GM12878 (cell line): ENCODE data around the gene NEK5. TPM values are rescaled to one million over a fixed set of nuclear protein-coding genes. Genes with fewer than 3 reads are reported as not detected.
"Not testable (repeated sequence)": the region's sequence is repeated elsewhere in the genome, so short reads cannot be mapped to it uniquely, and the experiment has no call there.

Source experiments
- ATAC-seq: fragments of 200-7000 bp; cut with Tn5 transposase; 3 replicates; pipeline ENCODE4 v1.9.1; 2020; ENCODE audit warnings: mild to moderate bottlenecking, moderate library complexity
- BruUV-seq: library from RNA; stranded (reverse); fragments of 400-500 nt; replicated peaks from 2 replicates; lab custom pipeline; 2021; lab: Mats Ljungman, UMichigan
- CTCF ChIA-PET: fragments of 300-600 bp; sonication (Branson Sonifier 250); formaldehyde crosslinking; extraction: SDS; loops from one replicate; lab custom pipeline; 2021; ENCODE audit warnings: inconsistent platforms; lab: Yijun Ruan, JAX
- POLR2A ChIA-PET: fragments of 350-600 bp; formaldehyde crosslinking; extraction: SDS; loops from one replicate; lab custom pipeline; 2021; ENCODE audit warnings: inconsistent platforms; lab: Charles Lee
- RAD21 ChIA-PET: fragments of 300-600 bp; sonication (Branson Sonifier 250); formaldehyde crosslinking; loops from one replicate; lab custom pipeline; 2023; ENCODE audit warnings: antibody characterized with exemption; ENCODE audit not compliant: unreplicated experiment; lab: Charles Lee
- SMC1A ChIA-PET: fragments of 300-600 bp; sonication (Branson Sonifier 250); formaldehyde crosslinking; loops from one replicate; lab custom pipeline; 2023; ENCODE audit not compliant: unreplicated experiment, uncharacterized antibody; lab: Charles Lee
- DNase-seq: peaks from one replicate; pipeline ENCODE4 v3.0.0-alpha.2; 2011; ENCODE audit warnings: low read depth, low spot score
- FAIRE-seq: peaks from 3 replicates; lab custom pipeline; 2011; peaks lifted over from hg19 to GRCh38; lab: Jason Lieb, UNC
- H2AFZ ChIP-seq: 2 replicates; pipeline ENCODE4 v1.6.0; 2011; ENCODE audit warnings: low read depth, low read length, control low read depth; ENCODE audit not compliant: control insufficient read depth
- H3K27ac ChIP-seq: 2 replicates; pipeline ENCODE4 v1.5.1; 2011; ENCODE audit warnings: control low read depth; ENCODE audit not compliant: control insufficient read depth, insufficient read depth
- H3K27me3 ChIP-seq, 2 experiments: replicated peaks in 1 of 2; 2 replicates each; pipeline versions ENCODE4 v1.6.0 to v1.6.1; 2011; ENCODE audit warnings: low read length in 1 of 2; ENCODE audit not compliant: control insufficient read depth in 2 of 2, insufficient read depth in 2 of 2
- H3K36me3 ChIP-seq, 2 experiments: 2 replicates each; pipeline ENCODE4 v1.5.1; 2011; ENCODE audit warnings: low read length in 1 of 2; ENCODE audit not compliant: control insufficient read depth in 2 of 2, insufficient read depth in 2 of 2
- H3K4me1 ChIP-seq: 2 replicates; pipeline ENCODE4 v1.6.1; 2011; ENCODE audit warnings: mild to moderate bottlenecking, low read length, moderate library complexity, mixed read lengths; ENCODE audit not compliant: control insufficient read depth, insufficient read depth
- H3K4me2 ChIP-seq: 2 replicates; pipeline ENCODE4 v1.6.0; 2011; ENCODE audit warnings: control low read depth; ENCODE audit not compliant: control insufficient read depth, insufficient read depth
- H3K4me3 ChIP-seq: fragments of 200-600 bp; sonication (generic); 2 replicates; pipeline ENCODE4 v1.5.1; 2016
- H3K79me2 ChIP-seq: 2 replicates; pipeline ENCODE4 v1.6.0; 2011; ENCODE audit warnings: low read length; ENCODE audit not compliant: control insufficient read depth, insufficient read depth
- H3K9ac ChIP-seq: 2 replicates; pipeline ENCODE4 v1.8.0; 2011; ENCODE audit warnings: low read length, control low read depth, mixed read lengths; ENCODE audit not compliant: control insufficient read depth, insufficient read depth
- H3K9me3 ChIP-seq: replicated peaks from 3 replicates; pipeline ENCODE4 v1.5.1; 2011; ENCODE audit warnings: mild to moderate bottlenecking, low read length; ENCODE audit not compliant: control insufficient read depth, insufficient read depth
- H4K20me1 ChIP-seq: 2 replicates; pipeline ENCODE4 v1.6.0; 2011; ENCODE audit not compliant: control insufficient read depth, insufficient read depth
- CBX3 ChIP-seq: fragments of 200-600 bp; sonication (generic); IDR thresholded peaks from 2 replicates; pipeline ENCODE4 v1.6.1; 2016; ENCODE audit warnings: low read depth, borderline replicate concordance
- MEF2A ChIP-seq: IDR thresholded peaks from 2 replicates; pipeline ENCODE4 v1.6.1; 2011; ENCODE audit warnings: low read depth, mild to moderate bottlenecking, low read length, moderate library complexity; ENCODE audit not compliant: insufficient read depth
- NRF1 ChIP-seq: conservative IDR thresholded peaks from 2 replicates; pipeline ENCODE4 v1.6.1; 2011; ENCODE audit warnings: mild to moderate bottlenecking, low read depth, low read length, improper control_type of control experiment
- RCOR1 ChIP-seq: conservative IDR thresholded peaks from 2 replicates; pipeline ENCODE4 v1.6.1; 2012; ENCODE audit warnings: low read depth, low read length, improper control_type of control experiment
- SIX5 ChIP-seq: IDR thresholded peaks from 2 replicates; pipeline ENCODE4 v1.6.1; 2011; ENCODE audit warnings: mild to moderate bottlenecking, low read depth, low read length, moderate library complexity; ENCODE audit not compliant: severe bottlenecking
- TCF7 ChIP-seq: IDR thresholded peaks from 2 replicates; pipeline ENCODE4 v1.6.1; 2014; ENCODE audit warnings: antibody characterized with exemption, borderline replicate concordance
- WGBS: methylation state at CpG from one replicate; pipeline ENCODE4 v1.1.6; 2016; ENCODE audit warnings: low lambda C conversion rate; ENCODE audit not compliant: insufficient replicate concordance, insufficient coverage; ENCODE audit errors: missing lambda C conversion rate; 5-methylcytosine and 5-hydroxymethylcytosine counted together
- in situ Hi-C: fragments of 300-500 bp; cut with MboI; formaldehyde crosslinking; loops from 9 replicates; pipeline ENCODE4 v1.14.3; 2018; ENCODE audit warnings: mixed read lengths
- intact Hi-C: fragments of 100-400 bp; cut with micrococcal nuclease; formaldehyde crosslinking; loops from one replicate; pipeline ENCODE4 v1.14.2; 2022; ENCODE audit not compliant: unreplicated experiment
- polyA plus RNA-seq, 11 experiments: library from polyadenylated mRNA; depleted of rRNA in 4 of 11; unstranded in 6 of 11; stranded (reverse) in 5 of 11; fragments of >200 nt; fragmentation: Nextera tagmentation in 4 of 11; fragmentation: Illumina TruSeq in 1 of 11; extraction: Ambion mirVana in 4 of 11; extraction: Trizol in 1 of 11; gene quantifications; 1 replicate in 1 of 11; 2 replicates in 10 of 11; pipeline versions ENCODE4 v1.2.1 to v1.2.3, GENCODE V29; 2011 to 2016; ENCODE audit warnings: inconsistent platforms in 2 of 11, missing spikeins in 2 of 11, low read depth in 1 of 11
- total RNA-seq, 4 experiments: library from RNA; depleted of rRNA in 3 of 4; stranded (reverse); fragments of >200 nt in 3 of 4; fragmentation: Illumina TruSeq in 1 of 4; extraction: Trizol in 1 of 4; gene quantifications; 2 replicates each; pipeline versions ENCODE4 v1.2.1 to v1.2.3, GENCODE V29; 2013 to 2021

Gene NEK5
- total and polyA plus RNA-seq, 10 of the 15 experiments (the other 5 are each of a cell fraction or from before 2014, with no cell fraction given): 0.04 to 0.32 (median 0.20) TPM; not detected in 6

GRCh38 chr13:52170828-52171391 is 42.0 kb upstream of the NEK5 start:
- H3K27ac ChIP-seq, H4K20me1 ChIP-seq, H3K9me3 ChIP-seq, ATAC-seq, H3K9ac ChIP-seq, H3K27me3 ChIP-seq, H3K4me1 ChIP-seq, H3K4me2 ChIP-seq, H3K36me3 ChIP-seq, POLR2A ChIA-PET, intact Hi-C loops, RAD21 ChIA-PET, DNase-seq, SMC1A ChIA-PET, H2AFZ ChIP-seq, in situ Hi-C loops, BruUV-seq, H3K79me2 ChIP-seq, H3K4me3 ChIP-seq, CTCF ChIA-PET, FAIRE-seq: not testable (repeated sequence)
- WGBS: 89% methylated on average over 1 of the region's 1 CpG

DNA sequence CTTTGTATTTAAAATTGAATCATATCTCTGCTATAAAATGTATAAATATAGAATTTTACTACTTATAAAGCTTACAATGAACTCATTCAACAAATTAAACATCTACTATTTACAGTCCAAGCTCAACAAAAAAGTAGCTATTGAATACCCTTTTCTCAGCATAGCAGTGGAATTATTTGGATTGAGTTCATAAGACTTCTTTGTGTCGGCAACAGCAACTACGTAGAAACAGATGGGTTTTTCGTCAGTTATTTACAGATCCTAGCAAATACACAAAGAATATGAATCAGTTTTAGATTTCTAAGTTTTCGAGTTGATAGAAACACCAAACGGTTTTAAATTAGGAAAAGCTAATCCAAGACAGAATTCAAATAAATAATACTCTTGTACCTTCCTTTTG is 41.0 kb upstream of the NEK5 start:
- POLR2A ChIA-PET: no interaction called here
- H3K4me3 ChIP-seq: no peak overlapping the region
- CTCF ChIA-PET: no interaction called here
- no peak overlapping the region for H2AFZ ChIP-seq
- no peak overlapping the region for H3K27ac ChIP-seq
- DNase-seq (no peak), ATAC-seq (no peak), FAIRE-seq (no peak)
- no peaks in the 10 kb centered on the region for H3K79me2 ChIP-seq
- no peak overlapping the region for H3K4me2 ChIP-seq
- H3K4me1 ChIP-seq: no peaks in the 10 kb centered on the region
- 97% methylated on average over 5 of the region's 5 CpGs for WGBS
- SMC1A ChIA-PET: no interaction called here
- RAD21 ChIA-PET: no interaction called here
- H3K27me3 ChIP-seq: no peaks in the 10 kb centered on the region
- H4K20me1 ChIP-seq: no peaks in the 10 kb centered on the region
- intact Hi-C loops: no loop called here
- in situ Hi-C loops: no loop called here
- H3K9ac ChIP-seq: no peak overlapping the region
- TF ChIP-seq NRF1 (no peak), RCOR1 (no peak), SIX5 (no peak), TCF7 (no peak), CBX3 (no peak), MEF2A (no peak)
- TF ChIP-seq, all 136 proteins: peak for 0
- Histone ChIP-seq H3K9me3 (no peaks in the 10 kb centered on the region), H3K36me3 (peaks cover 0 to 4% of the 10 kb centered on the region in 2 experiments; a peak in 2 of 4 replicates)
- no TSS peak for BruUV-seq
